LNCAP (cell line): ENCODE measurements around the gene MAPRE3.

ENCODE experiments used
- TF ChIP-seq, protein P1 (sequence below): fragments of 450-650 bp; IDR thresholded peaks from 2 replicates; pipeline ENCODE4 v1.5.1; 2017; ENCODE audit warnings: mild to moderate bottlenecking

MAPRE3 gene

GRCh38 chr2:27050281-27050995 lies 80.0 kb downstream of the MAPRE3 start:
- TF ChIP-seq, protein P1, sequence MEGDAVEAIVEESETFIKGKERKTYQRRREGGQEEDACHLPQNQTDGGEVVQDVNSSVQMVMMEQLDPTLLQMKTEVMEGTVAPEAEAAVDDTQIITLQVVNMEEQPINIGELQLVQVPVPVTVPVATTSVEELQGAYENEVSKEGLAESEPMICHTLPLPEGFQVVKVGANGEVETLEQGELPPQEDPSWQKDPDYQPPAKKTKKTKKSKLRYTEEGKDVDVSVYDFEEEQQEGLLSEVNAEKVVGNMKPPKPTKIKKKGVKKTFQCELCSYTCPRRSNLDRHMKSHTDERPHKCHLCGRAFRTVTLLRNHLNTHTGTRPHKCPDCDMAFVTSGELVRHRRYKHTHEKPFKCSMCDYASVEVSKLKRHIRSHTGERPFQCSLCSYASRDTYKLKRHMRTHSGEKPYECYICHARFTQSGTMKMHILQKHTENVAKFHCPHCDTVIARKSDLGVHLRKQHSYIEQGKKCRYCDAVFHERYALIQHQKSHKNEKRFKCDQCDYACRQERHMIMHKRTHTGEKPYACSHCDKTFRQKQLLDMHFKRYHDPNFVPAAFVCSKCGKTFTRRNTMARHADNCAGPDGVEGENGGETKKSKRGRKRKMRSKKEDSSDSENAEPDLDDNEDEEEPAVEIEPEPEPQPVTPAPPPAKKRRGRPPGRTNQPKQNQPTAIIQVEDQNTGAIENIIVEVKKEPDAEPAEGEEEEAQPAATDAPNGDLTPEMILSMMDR: no peak

- TF ChIP-seq, protein P1: no peak
These were observed 80.8 kb downstream of the MAPRE3 start, which contains the start of gene AGBL5 for GRCh38 chr2:27050996-27051901. Gene AGBL5, plus strand, starts transcription at chr2:27051668. Its CDS starts 1,291 bp downstream, at chr2:27052959.

- TF ChIP-seq, protein P1: no peak
These were observed 81.6 kb downstream of the MAPRE3 start for GRCh38 chr2:27051902-27052645.

DNA sequence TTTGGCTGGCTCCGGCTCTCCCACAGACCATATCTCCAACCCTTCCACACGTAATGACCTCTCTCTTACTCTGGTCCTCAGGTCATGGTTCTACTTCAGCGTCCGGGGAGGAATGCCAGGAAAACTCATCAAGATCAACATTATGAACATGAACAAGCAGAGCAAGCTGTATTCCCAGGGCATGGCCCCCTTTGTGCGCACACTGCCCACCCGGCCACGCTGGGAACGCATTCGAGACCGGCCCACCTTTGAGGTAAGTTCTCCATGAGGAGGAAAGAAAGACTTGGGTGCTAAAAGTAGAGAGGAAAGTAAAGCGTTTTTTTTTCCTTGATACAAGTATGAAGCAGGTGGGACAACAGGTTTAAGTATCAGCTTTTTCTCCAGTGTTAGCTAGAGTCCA lies 82.9 kb downstream of the MAPRE3 start:
- TF ChIP-seq, protein P1: no peak

GRCh38 chr2:27053776-27054175 lies 83.3 kb downstream of the MAPRE3 start:
- TF ChIP-seq, protein P1: no peak

DNA sequence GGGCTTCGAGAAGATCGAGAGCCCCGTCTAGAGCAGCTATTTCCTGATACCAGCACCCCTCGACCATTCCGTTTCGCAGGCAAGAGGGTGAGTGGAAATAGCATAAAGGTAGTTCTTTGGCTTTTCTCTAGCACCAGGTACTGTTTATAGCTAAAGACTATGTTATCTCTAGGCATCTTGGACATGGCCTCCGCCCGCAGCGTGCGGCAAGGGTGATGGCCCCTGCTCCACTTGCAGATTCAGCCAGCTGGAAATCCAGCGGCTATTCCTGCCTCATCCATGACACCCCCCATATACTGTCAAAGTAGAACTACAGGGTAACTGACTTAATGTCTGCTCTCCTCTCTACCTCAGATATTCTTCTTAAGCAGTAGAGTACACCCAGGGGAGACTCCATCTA lies 84.3 kb downstream of the MAPRE3 start:
- TF ChIP-seq, protein P1: no peak

DNA sequence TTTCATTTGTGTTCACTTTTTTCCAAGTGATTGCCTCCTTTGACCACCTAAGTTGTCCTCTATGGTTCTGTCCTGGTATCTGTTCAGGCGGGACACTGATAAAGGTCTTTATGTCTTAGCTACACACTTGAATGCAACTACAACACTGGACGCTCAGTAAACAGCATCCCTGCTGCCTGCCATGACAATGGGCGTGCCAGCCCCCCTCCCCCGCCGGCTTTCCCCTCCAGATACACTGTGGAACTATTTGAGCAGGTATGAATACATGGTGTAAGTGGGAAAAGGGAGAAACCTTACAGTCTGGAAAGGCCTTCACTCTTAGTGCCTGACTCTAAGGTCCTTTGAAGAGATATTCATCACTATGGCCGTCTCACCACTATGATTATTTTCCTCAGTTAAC lies 86.7 kb downstream of the MAPRE3 start:
- TF ChIP-seq, protein P1: no peak
